HG02588 (cell line): ENCODE data around the gene NOLC1.
"Not testable (repeated sequence)": the region's sequence is repeated elsewhere in the genome, so short reads cannot be mapped to it uniquely, and the experiment has no call there.

Experiments used
- ATAC-seq: cut with Tn5 transposase; IDR thresholded peaks from one replicate; pipeline ENCODE4 v1.9.1; 2021; ENCODE audit warnings: mild to moderate bottlenecking, moderate library complexity; ENCODE audit not compliant: unreplicated experiment

NOLC1 gene

DNA sequence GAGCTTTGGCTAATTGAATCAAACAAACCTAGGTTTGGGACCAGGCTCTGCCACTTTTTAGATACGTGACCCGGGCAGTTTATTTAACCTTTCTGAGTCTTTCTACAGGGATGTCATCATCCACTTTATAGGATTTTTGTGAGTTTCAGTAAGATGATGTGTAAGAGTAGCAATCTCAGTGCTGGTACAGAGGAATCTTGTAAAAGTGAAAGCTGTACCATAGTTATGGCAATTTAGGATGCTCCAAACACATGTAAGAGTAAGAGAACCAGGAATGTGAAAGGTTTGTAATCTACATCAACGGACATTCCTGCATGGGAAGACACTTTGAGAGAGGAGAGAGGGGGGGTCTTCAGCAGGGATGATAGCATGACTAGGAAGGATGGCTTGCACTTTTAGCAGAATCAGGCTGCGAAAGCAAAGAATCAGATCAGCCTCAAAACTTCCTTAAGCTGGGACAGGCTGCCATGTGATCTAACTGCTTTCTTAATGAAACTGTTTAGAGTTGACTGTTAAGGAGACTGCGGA lies 968 bp downstream of the NOLC1 start:
- no peak for ATAC-seq

DNA sequence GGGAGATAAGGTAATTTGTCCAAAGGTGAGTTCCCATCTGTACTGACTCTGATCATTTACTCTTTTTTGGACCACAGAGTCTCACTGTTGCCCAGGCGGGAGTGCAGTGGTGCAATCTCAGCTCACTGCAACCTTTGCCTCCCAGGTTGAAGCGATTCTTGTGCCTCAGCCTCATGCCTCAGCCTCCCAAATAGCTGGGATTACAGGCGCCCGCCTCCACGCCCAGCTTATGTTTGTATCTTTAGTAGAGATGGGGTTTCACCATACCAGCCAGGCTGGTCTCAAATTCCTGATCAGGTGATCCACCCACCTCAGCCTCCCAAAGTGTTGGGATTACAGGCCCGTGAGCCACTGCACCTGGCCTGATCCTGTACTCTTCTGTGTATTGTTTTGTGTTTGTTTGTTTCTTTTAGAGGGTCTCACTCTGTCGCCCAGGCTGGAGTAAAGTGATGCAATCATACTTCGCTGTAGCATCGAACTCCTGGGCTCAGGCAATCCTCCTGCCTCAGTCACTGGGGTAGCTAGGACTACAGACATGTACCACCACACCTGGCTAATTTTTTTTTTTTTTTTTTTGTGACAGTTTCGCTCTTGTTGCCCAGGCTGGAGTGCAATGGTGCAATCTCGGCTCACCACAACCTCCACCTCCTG lies 2.4 kb downstream of the NOLC1 start:
- no peak for ATAC-seq

- ATAC-seq = no peak
Measured at GRCh38 chr10:102157224-102157623, 5.0 kb downstream of the NOLC1 start.

- ATAC-seq = no peak
Measured at GRCh38 chr10:102159051-102159597, 6.9 kb downstream of the NOLC1 start.

DNA sequence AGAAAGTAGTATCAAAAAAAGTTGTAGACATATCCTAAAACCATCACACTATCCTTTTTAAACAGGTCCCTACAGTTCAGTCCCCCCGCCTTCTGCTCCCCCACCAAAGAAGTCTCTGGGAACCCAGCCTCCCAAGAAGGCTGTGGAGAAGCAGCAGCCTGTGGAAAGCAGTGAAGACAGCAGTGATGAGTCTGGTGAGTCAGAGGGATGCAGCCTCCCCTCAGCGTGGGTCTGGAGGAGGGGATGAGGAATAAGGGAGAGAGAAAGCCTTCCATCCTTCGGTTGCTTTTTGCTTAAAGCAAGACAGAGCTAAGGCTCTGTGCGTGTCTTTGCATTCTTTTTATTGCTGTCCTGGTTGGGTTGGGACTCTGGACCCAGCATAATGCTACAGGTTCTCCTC lies 7.6 kb downstream of the NOLC1 start:
- ATAC-seq = no peak

DNA sequence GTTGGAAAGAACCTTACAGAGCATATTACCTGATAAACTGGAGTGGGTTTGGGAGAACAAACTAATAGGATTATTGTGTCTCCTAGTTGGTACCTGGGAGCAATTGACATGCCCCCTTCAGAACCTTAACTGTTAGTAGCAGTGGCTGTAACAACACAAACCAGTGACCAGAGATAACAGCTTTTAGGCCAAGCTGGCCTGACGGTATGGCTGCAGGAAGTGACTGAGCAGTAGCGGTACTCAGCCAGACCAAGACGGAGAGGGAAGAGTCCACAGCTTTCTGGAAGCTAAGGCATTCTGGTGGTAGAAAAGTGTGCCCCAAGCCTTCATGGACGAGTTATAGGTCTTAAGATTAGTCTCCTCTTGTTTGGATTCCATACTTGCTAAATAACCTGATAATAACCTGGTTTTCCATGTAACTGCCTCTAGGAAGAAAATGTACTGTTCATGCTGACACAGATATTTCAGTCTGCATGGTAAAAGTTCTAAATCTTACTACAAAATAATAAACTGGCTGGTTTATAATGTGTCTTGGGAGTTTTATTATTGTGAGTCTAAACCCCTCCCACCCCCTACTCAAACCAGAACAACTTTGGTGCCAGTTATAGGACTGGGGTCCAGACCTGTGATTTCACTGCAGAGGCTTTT lies 11.3 kb downstream of the NOLC1 start:
- no peak for ATAC-seq

DNA sequence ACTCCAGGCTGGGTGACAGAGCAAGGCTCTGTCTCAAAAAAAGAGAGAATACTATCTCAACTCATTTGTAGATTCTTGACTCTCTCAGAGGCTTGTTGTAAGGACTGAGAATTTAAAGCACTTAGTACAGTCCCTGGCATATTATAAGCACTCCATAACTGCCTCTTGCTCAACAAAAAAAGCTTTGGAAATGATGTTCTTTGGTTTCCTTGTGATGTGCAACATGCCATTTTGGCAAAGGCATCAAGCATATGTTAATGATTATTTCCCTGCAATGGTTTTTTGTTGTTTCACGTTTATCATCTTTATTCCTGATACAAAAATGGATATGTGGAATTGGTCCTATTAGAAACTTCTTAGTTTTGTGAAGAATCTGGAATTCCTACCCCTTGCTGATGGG lies 15.7 kb downstream of the NOLC1 start:
- no peak for ATAC-seq

DNA sequence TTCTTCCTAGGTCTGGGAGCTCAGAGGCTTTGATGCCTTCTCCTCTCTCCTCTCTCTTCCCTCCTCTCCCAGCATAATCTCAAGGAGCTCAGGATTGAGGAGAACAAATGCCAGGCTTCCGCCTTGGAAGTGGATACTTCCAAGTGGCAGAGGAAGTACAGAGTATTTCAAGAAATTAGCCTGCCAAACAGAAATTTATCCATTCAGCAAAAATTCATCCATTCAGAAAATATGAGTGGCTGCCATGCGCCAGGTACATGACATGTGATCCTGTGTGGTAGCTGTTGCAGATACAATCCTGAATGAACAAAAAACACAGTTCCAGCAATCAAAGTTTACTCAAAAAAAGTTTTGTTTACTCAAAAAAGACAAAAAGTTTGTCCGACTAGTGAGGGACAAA lies 18.4 kb downstream of the NOLC1 start:
- no peak for ATAC-seq

- no peak for ATAC-seq
Measured at GRCh38 chr10:102172288-102172687, 20.1 kb downstream of the NOLC1 start.

- no peak for ATAC-seq
Measured at GRCh38 chr10:102175415-102175814, 23.2 kb downstream of the NOLC1 start.

- no peak for ATAC-seq
Measured at GRCh38 chr10:102184606-102185005, 32.4 kb downstream of the NOLC1 start.

- ATAC-seq = no peak
Measured at GRCh38 chr10:102185272-102185671, 33.1 kb downstream of the NOLC1 start.

DNA sequence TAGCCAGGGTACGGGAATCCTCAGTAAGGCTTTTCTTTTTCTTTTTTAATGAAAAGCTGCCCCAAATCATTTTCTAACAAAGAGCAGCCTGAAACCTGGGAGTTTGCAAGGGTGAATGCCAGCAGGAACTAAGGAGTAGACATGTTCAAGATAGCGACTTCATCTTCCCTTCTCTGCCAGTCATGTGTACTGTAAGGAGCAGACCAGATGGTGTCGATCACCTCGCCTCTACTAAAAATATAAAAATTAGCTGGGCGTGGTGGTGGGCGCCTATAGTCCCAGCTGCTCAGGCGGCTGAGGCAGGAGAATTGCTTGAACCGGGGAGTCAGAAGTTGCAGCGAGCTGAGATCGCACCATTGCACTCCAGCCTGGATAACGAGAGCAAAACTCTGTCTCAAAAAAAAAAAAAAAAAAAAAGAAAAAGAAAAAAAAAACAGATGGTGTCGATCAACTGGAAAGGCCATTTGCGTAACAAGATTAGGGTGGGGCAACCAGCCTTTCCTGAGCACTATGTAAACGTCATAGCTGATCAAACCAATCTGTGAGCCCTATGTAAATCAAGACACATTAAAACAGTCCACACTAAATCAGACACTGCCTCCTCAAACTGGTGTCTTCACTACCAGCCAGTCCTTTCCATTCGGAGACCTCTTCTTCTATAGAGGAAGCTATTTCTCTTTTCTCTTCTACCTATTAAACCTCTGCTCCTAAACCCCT lies 33.8 kb downstream of the NOLC1 start:
- ATAC-seq = no peak

- no peak for ATAC-seq
Measured at GRCh38 chr10:102188298-102188940, 36.2 kb downstream of the NOLC1 start.

DNA sequence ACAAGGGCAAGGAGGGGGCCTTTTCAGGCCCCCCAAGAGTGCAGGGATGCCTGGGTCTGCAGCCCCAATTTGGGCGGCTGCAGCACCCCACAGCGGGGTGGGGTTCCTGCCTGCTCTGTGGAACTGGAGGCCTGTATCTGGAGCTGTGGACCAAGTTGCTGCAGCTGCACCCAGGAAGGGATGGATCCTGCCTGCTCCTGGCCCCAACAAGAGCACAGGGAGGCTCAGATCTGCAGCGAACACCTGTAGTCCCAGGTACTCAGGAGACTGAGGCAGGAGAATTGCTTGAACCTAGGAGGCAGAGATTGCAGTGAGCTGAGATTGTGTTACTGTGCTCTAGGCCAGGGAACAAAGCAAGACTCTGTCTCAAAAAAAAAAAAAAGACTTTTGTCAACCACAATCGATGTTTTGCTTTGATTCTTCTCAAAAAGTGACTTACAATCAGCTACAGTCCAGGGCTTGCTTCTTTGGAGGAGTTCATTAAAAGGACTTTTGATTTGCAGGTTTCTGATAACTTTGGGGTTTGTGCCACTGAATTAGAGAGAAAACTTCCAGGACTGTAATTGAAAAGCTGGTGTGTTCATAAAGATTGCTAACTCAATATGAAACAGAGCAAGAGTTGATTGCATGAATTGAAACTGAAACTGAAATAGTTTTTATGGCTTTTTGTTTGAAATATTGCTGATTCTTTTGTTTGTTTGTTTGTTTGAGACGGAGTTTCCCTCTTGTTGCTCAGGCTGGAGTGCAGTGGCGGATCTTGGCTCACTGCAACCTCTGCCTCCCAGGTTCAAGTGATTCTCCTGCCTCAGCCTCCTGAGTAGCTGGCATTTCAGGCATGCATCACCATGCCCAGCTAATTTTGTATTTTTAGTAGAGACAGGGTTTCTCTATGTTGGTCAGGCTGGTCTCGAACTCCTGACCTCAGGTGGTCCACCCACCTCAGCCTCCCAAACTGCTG lies 37.0 kb downstream of the NOLC1 start:
- not testable (repeated sequence) for ATAC-seq

GRCh38 chr10:102191956-102192355 lies 39.8 kb downstream of the NOLC1 start:
- ATAC-seq = no peak

DNA sequence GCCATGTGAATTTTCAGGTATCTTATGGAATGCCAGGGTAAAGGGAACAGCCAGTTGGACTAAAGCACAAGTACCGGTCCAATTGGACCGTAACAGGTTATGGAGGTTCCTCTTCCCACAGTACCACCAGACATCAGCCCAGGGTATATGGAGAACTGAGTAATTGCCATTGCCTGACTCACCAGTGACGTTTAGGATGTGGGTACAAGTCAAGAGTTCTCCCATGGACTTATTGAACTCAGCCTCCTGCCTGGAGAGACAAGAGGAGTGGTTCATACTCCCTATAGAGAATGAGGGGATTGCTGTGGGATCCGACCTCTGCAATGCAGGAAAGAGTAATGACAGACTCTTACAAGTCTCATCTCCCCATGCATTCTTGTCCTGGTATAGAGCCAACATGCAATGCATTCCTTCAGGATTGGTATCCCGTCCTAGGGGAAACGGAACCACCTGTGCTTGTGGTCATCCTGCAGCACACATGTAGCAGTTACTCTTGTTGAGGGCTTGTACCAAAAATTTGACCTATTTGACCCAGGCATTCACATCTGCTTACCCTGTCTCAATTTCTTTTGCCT lies 43.2 kb downstream of the NOLC1 start:
- no peak for ATAC-seq

DNA sequence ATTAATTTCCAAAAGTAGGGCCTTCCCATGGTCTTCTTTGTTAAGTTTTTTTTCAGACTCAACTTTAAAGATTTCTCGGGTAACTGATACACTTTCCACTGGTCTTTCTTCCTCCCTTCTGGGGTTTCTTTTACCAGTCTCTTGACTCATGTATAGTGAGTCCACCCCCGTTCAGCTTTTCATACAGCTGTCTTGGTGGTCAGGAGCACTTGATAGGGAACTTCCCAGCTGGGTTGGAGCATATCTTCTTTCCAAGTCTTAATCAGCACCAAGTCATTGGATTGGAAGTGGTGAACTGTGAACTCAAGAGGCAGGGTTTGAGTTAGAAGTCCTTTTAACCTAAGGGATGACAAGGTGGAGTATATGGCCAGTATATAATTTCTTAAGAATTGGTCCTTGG lies 44.7 kb downstream of the NOLC1 start:
- ATAC-seq = no peak

- ATAC-seq = no peak
Measured at GRCh38 chr10:102198027-102198426, 45.8 kb downstream of the NOLC1 start.
